Keratinocyte (primary cell): ENCODE measurements around the gene TMUB1. TPM values are rescaled to one million over a fixed set of nuclear protein-coding genes. Genes with fewer than 3 reads are reported as not detected.

Experiments
- DNase-seq: peaks from one replicate; pipeline ENCODE4 v3.0.0-alpha.2; 2011; ENCODE audit warnings: low read depth, missing footprints, low spot score
- FAIRE-seq: peaks from 2 replicates; lab custom pipeline; 2011; peaks lifted over from hg19 to GRCh38; lab: Jason Lieb, UNC
- H2AFZ ChIP-seq: 2 replicates; pipeline ENCODE4 v1.6.0; 2012; ENCODE audit warnings: low read length, control low read depth, inconsistent platforms; ENCODE audit not compliant: control insufficient read depth
- H3K27ac ChIP-seq: 2 replicates; pipeline ENCODE4 v1.5.1; 2011; ENCODE audit warnings: low read length; ENCODE audit not compliant: control insufficient read depth, insufficient read depth
- H3K27me3 ChIP-seq: 3 replicates; pipeline ENCODE4 v1.6.0; 2011; ENCODE audit warnings: low read length; ENCODE audit not compliant: control insufficient read depth, insufficient read depth; ENCODE audit errors: extremely low read depth
- H3K36me3 ChIP-seq, 2 experiments: 2 replicates in 1 of 2; 3 replicates in 1 of 2; pipeline ENCODE4 v1.5.1; 2011; ENCODE audit warnings: low read length in 2 of 2, mild to moderate bottlenecking in 1 of 2; ENCODE audit not compliant: control insufficient read depth in 2 of 2, insufficient read depth in 2 of 2; ENCODE audit errors: extremely low read depth in 1 of 2
- H3K4me1 ChIP-seq: 3 replicates; pipeline ENCODE4 v1.5.1; 2011; ENCODE audit warnings: low read length; ENCODE audit not compliant: control insufficient read depth, insufficient read depth; ENCODE audit errors: extremely low read depth
- H3K4me2 ChIP-seq: 3 replicates; pipeline ENCODE4 v1.6.0; 2011; ENCODE audit warnings: low read depth, low read length; ENCODE audit not compliant: control insufficient read depth, insufficient read depth; ENCODE audit errors: extremely low read depth
- H3K4me3 ChIP-seq, 3 experiments: fragments of 200-600 bp in 1 of 3; sonication (generic) in 1 of 3; 2 replicates in 2 of 3; 3 replicates in 1 of 3; pipeline ENCODE4 v1.5.1; 2011 to 2016; ENCODE audit warnings: low read length in 3 of 3, mild to moderate bottlenecking in 3 of 3, control low read depth in 2 of 3, inconsistent platforms in 1 of 3, low read depth in 1 of 3, mixed read lengths in 1 of 3, mixed run types in 1 of 3, moderate library complexity in 1 of 3; ENCODE audit not compliant: control insufficient read depth in 2 of 3, insufficient read depth in 2 of 3; ENCODE audit errors: extremely low read depth in 1 of 3
- H3K79me2 ChIP-seq: 2 replicates; pipeline ENCODE4 v1.6.0; 2012; ENCODE audit warnings: low read length; ENCODE audit not compliant: control insufficient read depth, insufficient read depth
- H3K9ac ChIP-seq: 3 replicates; pipeline ENCODE4 v1.6.0; 2011; ENCODE audit warnings: low read length; ENCODE audit not compliant: control insufficient read depth, insufficient read depth; ENCODE audit errors: extremely low read depth
- H3K9me1 ChIP-seq: 3 replicates; pipeline ENCODE4 v1.6.0; 2011; ENCODE audit warnings: low read length; ENCODE audit not compliant: control insufficient read depth, insufficient read depth; ENCODE audit errors: extremely low read depth
- H3K9me3 ChIP-seq: 2 replicates; pipeline ENCODE4 v1.5.1; 2012; ENCODE audit warnings: low read depth, low read length; ENCODE audit not compliant: control insufficient read depth
- H4K20me1 ChIP-seq: 3 replicates; pipeline ENCODE4 v1.6.0; 2011; ENCODE audit warnings: low read length; ENCODE audit not compliant: control insufficient read depth, insufficient read depth; ENCODE audit errors: extremely low read depth
- EZH2 ChIP-seq: IDR thresholded peaks from one replicate; pipeline ENCODE4 v1.6.1; 2012; ENCODE audit warnings: inconsistent platforms, mild to moderate bottlenecking, low read length, moderate library complexity
- dilution Hi-C: fragments of 300-500 bp; cut with MboI; formaldehyde crosslinking; loops from one replicate; pipeline ENCODE4 v1.7.0; 2020; ENCODE audit warnings: low sequenced_read_pairs; ENCODE audit not compliant: extremely low pct_ligation_motif_present
- polyA plus RNA-seq, 5 experiments: library from polyadenylated mRNA; depleted of rRNA in 3 of 5; stranded (reverse) in 3 of 5; stranded (forward) in 1 of 5; unstranded in 1 of 5; fragments of >200 nt; gene quantifications; 1 replicate in 1 of 5; 2 replicates in 3 of 5; 3 replicates in 1 of 5; pipeline versions ENCODE4 v1.2.1 to v1.2.3, GENCODE V29; 2011 to 2012; ENCODE audit warnings: missing spikeins in 2 of 5, low read depth in 1 of 5, low replicate concordance in 1 of 5
- TF ChIP-seq, protein P1 (sequence below), 3 experiments: IDR thresholded peaks in 1 of 3; conservative IDR thresholded peaks in 1 of 3; optimal IDR thresholded peaks in 1 of 3; 2 replicates in 2 of 3; 3 replicates in 1 of 3; pipeline versions ENCODE3 to v1.5.1; 2011; ENCODE audit warnings: low read length in 3 of 3, mild to moderate bottlenecking in 3 of 3, moderate library complexity in 2 of 3, control low read depth in 1 of 3, inconsistent platforms in 1 of 3; ENCODE audit not compliant: insufficient read depth in 2 of 3; ENCODE audit errors: extremely low read depth in 1 of 3

TMUB1 gene
- polyA plus RNA-seq, 1 donor (not counting 4 experiments of a cell fraction or from before 2014, with no cell fraction given), result 12.2 TPM

DNA sequence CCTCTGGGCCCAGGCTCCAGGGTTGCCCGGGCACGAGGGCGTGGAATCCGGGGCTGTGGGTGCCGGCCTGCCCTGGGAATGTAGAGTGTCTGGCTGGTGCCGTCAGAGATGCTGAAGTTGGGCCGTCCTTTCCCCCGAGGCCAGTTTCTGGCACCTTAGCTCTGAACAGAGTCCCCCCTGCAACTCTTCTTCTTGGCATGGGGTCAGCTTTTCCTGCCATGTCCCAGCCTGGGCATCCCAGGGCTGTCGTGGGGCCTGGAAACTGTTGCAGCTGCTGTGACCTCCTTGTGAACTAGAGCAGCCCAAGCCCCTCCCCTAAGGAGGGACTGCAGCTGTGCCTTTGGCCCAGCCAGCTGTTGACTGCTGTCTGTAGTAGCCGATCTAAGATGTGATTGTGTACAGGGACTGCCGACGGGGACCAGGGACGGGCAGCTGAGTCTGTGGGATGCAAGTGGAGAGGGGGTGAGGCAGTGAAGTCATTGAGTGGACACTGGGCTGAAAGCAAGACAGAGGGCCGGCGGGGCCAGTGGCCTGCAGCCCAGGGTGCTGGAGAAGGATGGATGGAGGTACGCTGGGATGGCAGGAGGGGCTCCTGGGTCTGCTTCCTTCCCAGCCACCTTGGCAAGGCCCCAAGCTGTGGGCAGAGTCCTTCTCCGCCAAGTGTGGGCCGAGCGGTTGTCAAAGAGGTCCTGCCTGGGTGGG lies 48.5 kb upstream of the TMUB1 start:
- no peak overlapping the region for H2AFZ ChIP-seq
- H3K9me3 ChIP-seq, result no peaks in the 10 kb centered on the region
- FAIRE-seq (no peak), DNase-seq (no peak)
- no peaks in the 10 kb centered on the region for H3K9me1 ChIP-seq
- dilution Hi-C loops, result no loop called here
- peaks cover 51 to 65% of the 10 kb centered on the region in 2 experiments for H3K36me3 ChIP-seq
- H3K79me2 ChIP-seq, result peaks cover 6% of the 10 kb centered on the region
- H3K4me2 ChIP-seq, result no peak overlapping the region
- H3K4me3 ChIP-seq, result no peak overlapping the region
- H3K27ac ChIP-seq, result no peak overlapping the region
- H3K27me3 ChIP-seq, result no peaks in the 10 kb centered on the region
- TF ChIP-seq EZH2, result no peak
- TF ChIP-seq, protein P1, sequence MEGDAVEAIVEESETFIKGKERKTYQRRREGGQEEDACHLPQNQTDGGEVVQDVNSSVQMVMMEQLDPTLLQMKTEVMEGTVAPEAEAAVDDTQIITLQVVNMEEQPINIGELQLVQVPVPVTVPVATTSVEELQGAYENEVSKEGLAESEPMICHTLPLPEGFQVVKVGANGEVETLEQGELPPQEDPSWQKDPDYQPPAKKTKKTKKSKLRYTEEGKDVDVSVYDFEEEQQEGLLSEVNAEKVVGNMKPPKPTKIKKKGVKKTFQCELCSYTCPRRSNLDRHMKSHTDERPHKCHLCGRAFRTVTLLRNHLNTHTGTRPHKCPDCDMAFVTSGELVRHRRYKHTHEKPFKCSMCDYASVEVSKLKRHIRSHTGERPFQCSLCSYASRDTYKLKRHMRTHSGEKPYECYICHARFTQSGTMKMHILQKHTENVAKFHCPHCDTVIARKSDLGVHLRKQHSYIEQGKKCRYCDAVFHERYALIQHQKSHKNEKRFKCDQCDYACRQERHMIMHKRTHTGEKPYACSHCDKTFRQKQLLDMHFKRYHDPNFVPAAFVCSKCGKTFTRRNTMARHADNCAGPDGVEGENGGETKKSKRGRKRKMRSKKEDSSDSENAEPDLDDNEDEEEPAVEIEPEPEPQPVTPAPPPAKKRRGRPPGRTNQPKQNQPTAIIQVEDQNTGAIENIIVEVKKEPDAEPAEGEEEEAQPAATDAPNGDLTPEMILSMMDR (optimal IDR thresholded peaks at IDR 0.05 in 1 of 3, IDR thresholded peaks at IDR 0.05 in 1 of 3, conservative IDR thresholded peaks at IDR 0.05 in 1 of 3; ENCODE audit: extremely low read depth in 1 of 3, insufficient read depth in 2 of 3, low read length in 3 of 3), result no peak
- no peaks in the 10 kb centered on the region for H3K4me1 ChIP-seq
- H3K9ac ChIP-seq, result no peak overlapping the region
- peaks cover 15% of the 10 kb centered on the region for H4K20me1 ChIP-seq

DNA sequence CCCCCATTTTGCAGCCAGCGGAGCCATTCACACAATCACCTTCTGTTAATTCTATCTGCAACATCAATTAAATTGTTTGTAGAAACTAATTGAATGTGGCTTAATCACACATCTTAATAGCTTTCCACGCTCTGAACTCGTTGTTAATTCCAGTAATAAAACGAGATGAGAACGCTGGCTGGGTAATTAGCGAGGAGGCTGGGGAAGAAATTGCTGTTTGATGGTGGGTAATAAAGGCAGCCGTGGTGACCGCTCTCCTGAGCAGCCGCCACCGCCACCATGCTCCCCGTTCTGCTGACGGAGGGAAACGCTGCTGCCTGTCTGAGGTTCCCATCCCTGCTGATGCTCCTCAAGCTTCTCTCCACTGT lies 47.9 kb upstream of the TMUB1 start:
- H3K9me3 ChIP-seq, result no peaks in the 10 kb centered on the region
- no peak overlapping the region for H3K9ac ChIP-seq
- H3K79me2 ChIP-seq, result peaks cover 6% of the 10 kb centered on the region
- H4K20me1 ChIP-seq, result peaks cover 16% of the 10 kb centered on the region
- H3K9me1 ChIP-seq, result no peaks in the 10 kb centered on the region
- no peaks in the 10 kb centered on the region for H3K27me3 ChIP-seq
- dilution Hi-C loops, result no loop called here
- no peak overlapping the region for H2AFZ ChIP-seq
- H3K4me3 ChIP-seq, result no peak overlapping the region
- no peak for DNase-seq
- FAIRE-seq, result no peak
- no peak overlapping the region for H3K4me2 ChIP-seq
- no peak for TF ChIP-seq EZH2
- TF ChIP-seq, protein P1 (optimal IDR thresholded peaks at IDR 0.05 in 1 of 3, IDR thresholded peaks at IDR 0.05 in 1 of 3, conservative IDR thresholded peaks at IDR 0.05 in 1 of 3; ENCODE audit: extremely low read depth in 1 of 3, insufficient read depth in 2 of 3, low read length in 3 of 3), result no peak
- H3K36me3 ChIP-seq, result peaks cover 49 to 66% of the 10 kb centered on the region in 2 experiments
- H3K27ac ChIP-seq, result no peak overlapping the region
- H3K4me1 ChIP-seq, result no peaks in the 10 kb centered on the region
